Loucy (cell line): ENCODE measurements around the gene INSC.

ENCODE experiments used
- H2AFZ ChIP-seq: fragments of 200-600 bp; sonication (generic); 2 replicates; pipeline ENCODE4 v1.6.0; 2016; ENCODE audit warnings: antibody characterized with exemption, mild to moderate bottlenecking, low read length, moderate library complexity
- H3F3A ChIP-seq: fragments of 200-600 bp; 2 replicates; pipeline ENCODE4 v1.6.0; 2016; ENCODE audit warnings: antibody characterized with exemption, low read depth, mild to moderate bottlenecking
- H3K27me3 ChIP-seq: fragments of 200-600 bp; sonication (generic); 2 replicates; pipeline ENCODE4 v1.6.1; 2014; ENCODE audit warnings: low read length, mild to moderate bottlenecking; ENCODE audit not compliant: insufficient read depth, poor library complexity, severe bottlenecking
- H3K36me3 ChIP-seq: fragments of 200-600 bp; sonication (generic); 2 replicates; pipeline ENCODE4 v1.6.1; 2016; ENCODE audit warnings: low read length; ENCODE audit not compliant: insufficient read depth
- H3K4me1 ChIP-seq: fragments of 200-600 bp; sonication (generic); 2 replicates; pipeline ENCODE4 v1.5.1; 2014; ENCODE audit warnings: low read length, mild to moderate bottlenecking; ENCODE audit not compliant: insufficient read depth, poor library complexity, severe bottlenecking
- H3K4me2 ChIP-seq: fragments of 200-600 bp; sonication (generic); 2 replicates; pipeline ENCODE4 v1.6.0; 2014; ENCODE audit warnings: antibody characterized with exemption, low read length, low read depth, mild to moderate bottlenecking; ENCODE audit not compliant: poor library complexity, severe bottlenecking
- H3K4me3 ChIP-seq: fragments of 200-600 bp; sonication (generic); 2 replicates; pipeline ENCODE4 v1.5.1; 2014; ENCODE audit warnings: low read length, mild to moderate bottlenecking, mixed read lengths; ENCODE audit not compliant: poor library complexity, severe bottlenecking
- H3K79me2 ChIP-seq: fragments of 200-600 bp; sonication (generic); 2 replicates; pipeline ENCODE4 v1.6.1; 2014; ENCODE audit warnings: low read length; ENCODE audit not compliant: insufficient read depth
- H3K9ac ChIP-seq: fragments of 200-600 bp; sonication (generic); 2 replicates; pipeline ENCODE4 v1.6.0; 2014; ENCODE audit warnings: mild to moderate bottlenecking, low read depth, low read length, moderate library complexity; ENCODE audit not compliant: poor library complexity, severe bottlenecking
- H3K9me2 ChIP-seq: fragments of 200-600 bp; sonication (generic); replicated peaks from 2 replicates; pipeline ENCODE4 v1.6.1; 2016; ENCODE audit warnings: low read depth, low read length, mixed read lengths
- H3K9me3 ChIP-seq: fragments of 200-600 bp; sonication (generic); 2 replicates; pipeline ENCODE4 v1.6.1; 2014; ENCODE audit warnings: mild to moderate bottlenecking, antibody characterized with exemption, low read length, low read depth; ENCODE audit not compliant: insufficient read depth
- H4K20me1 ChIP-seq: fragments of 200-600 bp; sonication (generic); 2 replicates; pipeline ENCODE4 v1.6.0; 2014; ENCODE audit warnings: antibody characterized with exemption, low read length, mild to moderate bottlenecking; ENCODE audit not compliant: insufficient read depth, poor library complexity, severe bottlenecking
- EZH2phosphoT487 ChIP-seq: fragments of 200-600 bp; IDR thresholded peaks from 2 replicates; pipeline ENCODE4 v1.6.1; 2018; ENCODE audit warnings: antibody characterized with exemption, mild to moderate bottlenecking, moderate library complexity, borderline replicate concordance
- TF ChIP-seq, protein P1 (sequence below): fragments of 200-600 bp; sonication (generic); conservative IDR thresholded peaks from 2 replicates; pipeline ENCODE4 v1.5.1; 2014; ENCODE audit warnings: mild to moderate bottlenecking, antibody characterized with exemption, low read length

The INSC gene

GRCh38 chr11:15171956-15172355 lies 57.2 kb downstream of the INSC start:
- TF ChIP-seq EZH2phosphoT487: no peak
- TF ChIP-seq, protein P1, sequence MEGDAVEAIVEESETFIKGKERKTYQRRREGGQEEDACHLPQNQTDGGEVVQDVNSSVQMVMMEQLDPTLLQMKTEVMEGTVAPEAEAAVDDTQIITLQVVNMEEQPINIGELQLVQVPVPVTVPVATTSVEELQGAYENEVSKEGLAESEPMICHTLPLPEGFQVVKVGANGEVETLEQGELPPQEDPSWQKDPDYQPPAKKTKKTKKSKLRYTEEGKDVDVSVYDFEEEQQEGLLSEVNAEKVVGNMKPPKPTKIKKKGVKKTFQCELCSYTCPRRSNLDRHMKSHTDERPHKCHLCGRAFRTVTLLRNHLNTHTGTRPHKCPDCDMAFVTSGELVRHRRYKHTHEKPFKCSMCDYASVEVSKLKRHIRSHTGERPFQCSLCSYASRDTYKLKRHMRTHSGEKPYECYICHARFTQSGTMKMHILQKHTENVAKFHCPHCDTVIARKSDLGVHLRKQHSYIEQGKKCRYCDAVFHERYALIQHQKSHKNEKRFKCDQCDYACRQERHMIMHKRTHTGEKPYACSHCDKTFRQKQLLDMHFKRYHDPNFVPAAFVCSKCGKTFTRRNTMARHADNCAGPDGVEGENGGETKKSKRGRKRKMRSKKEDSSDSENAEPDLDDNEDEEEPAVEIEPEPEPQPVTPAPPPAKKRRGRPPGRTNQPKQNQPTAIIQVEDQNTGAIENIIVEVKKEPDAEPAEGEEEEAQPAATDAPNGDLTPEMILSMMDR: no peak
- no peaks in the 10 kb centered on the region for H3K36me3 ChIP-seq
- H3K9me3 ChIP-seq: no peaks in the 10 kb centered on the region
- H3K79me2 ChIP-seq: no peaks in the 10 kb centered on the region
- no peaks in the 10 kb centered on the region for H3F3A ChIP-seq
- no peaks in the 10 kb centered on the region for H3K4me1 ChIP-seq
- H3K9ac ChIP-seq: no peak overlapping the region
- H3K27me3 ChIP-seq: no peaks in the 10 kb centered on the region
- H2AFZ ChIP-seq: no peak overlapping the region
- H3K4me3 ChIP-seq: no peak overlapping the region
- H4K20me1 ChIP-seq: no peaks in the 10 kb centered on the region
- no peaks in the 10 kb centered on the region for H3K9me2 ChIP-seq
- no peak overlapping the region for H3K4me2 ChIP-seq

GRCh38 chr11:15175831-15176230 lies 61.1 kb downstream of the INSC start:
- no peak overlapping the region for H2AFZ ChIP-seq
- H3K9me3 ChIP-seq: no peaks in the 10 kb centered on the region
- H3K4me2 ChIP-seq: no peak overlapping the region
- no peaks in the 10 kb centered on the region for H3K9me2 ChIP-seq
- no peaks in the 10 kb centered on the region for H3K36me3 ChIP-seq
- H3K4me3 ChIP-seq: no peak overlapping the region
- no peaks in the 10 kb centered on the region for H3F3A ChIP-seq
- H3K79me2 ChIP-seq: no peaks in the 10 kb centered on the region
- H4K20me1 ChIP-seq: no peaks in the 10 kb centered on the region
- H3K9ac ChIP-seq: no peak overlapping the region
- no peak for TF ChIP-seq EZH2phosphoT487
- TF ChIP-seq, protein P1: no peak
- no peaks in the 10 kb centered on the region for H3K4me1 ChIP-seq
- no peaks in the 10 kb centered on the region for H3K27me3 ChIP-seq

DNA sequence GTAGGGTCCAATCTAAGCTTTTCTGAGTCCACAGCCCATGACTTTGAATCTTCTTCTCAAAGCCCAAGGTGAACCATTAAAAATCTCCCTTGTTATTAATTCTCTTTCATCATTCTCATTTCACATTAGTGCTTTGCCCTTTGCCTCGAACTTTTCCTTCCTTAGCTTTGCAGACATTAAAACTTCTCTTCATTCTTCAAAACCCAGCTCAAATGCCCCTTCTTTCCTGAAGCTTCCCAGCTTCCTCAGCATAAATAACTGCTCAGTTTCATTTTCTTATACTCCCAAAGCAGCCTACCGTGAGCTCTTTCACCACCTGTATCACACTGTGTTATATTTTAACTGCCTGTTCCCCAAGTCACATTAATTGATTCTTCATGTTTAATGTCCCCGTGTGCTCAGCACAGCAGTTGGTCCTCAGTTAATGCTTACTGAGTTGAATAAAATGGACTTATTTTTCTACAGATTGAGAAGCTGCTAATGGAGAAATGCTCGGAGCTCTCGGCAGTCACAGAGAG lies 62.0 kb downstream of the INSC start:
- no peaks in the 10 kb centered on the region for H3K9me2 ChIP-seq
- H4K20me1 ChIP-seq: no peaks in the 10 kb centered on the region
- no peaks in the 10 kb centered on the region for H3K27me3 ChIP-seq
- no peaks in the 10 kb centered on the region for H3F3A ChIP-seq
- no peaks in the 10 kb centered on the region for H3K36me3 ChIP-seq
- H3K9me3 ChIP-seq: no peaks in the 10 kb centered on the region
- no peak overlapping the region for H3K9ac ChIP-seq
- no peaks in the 10 kb centered on the region for H3K79me2 ChIP-seq
- H2AFZ ChIP-seq: no peak overlapping the region
- H3K4me1 ChIP-seq: no peaks in the 10 kb centered on the region
- no peak overlapping the region for H3K4me3 ChIP-seq
- H3K4me2 ChIP-seq: no peak overlapping the region
- TF ChIP-seq, protein P1: no peak
- no peak for TF ChIP-seq EZH2phosphoT487
